ENCODE results near the gene RNF8.
A peak's percentile ranks its signal among the peaks of the same experiment; 100 is the strongest.

RNF8 gene

GRCh38 chr6:37317312-37318038 is 36.3 kb upstream of the RNF8 start:
- ATAC-seq, result no peak

GRCh38 chr6:37319156-37319555 is 34.6 kb upstream of the RNF8 start:
- TF ChIP-seq OSR1 (CRISPR knock-in tag; IDR thresholded peaks at IDR 0.05) (no peak), ZFP3 (CRISPR knock-in tag; IDR thresholded peaks at IDR 0.05) (0 out of 2 replicates have a peak, but pooled peaks have one; percentile 38), ISL1 (CRISPR knock-in tag; IDR thresholded peaks at IDR 0.05) (peak; percentile 47), POU6F1 (CRISPR knock-in tag; IDR thresholded peaks at IDR 0.05; ENCODE audit: borderline replicate concordance, low read depth) (no peak), TCF4 (CRISPR knock-in tag; IDR thresholded peaks at IDR 0.05; ENCODE audit: borderline replicate concordance) (no peak; the same call in 1 of the 2 replicates), ZNF70 (CRISPR knock-in tag; IDR thresholded peaks at IDR 0.05) (no peak), GLIS3 (CRISPR knock-in tag; IDR thresholded peaks at IDR 0.05) (no peak), PPARA (CRISPR knock-in tag; IDR thresholded peaks at IDR 0.05; ENCODE audit: borderline replicate concordance) (no peak), TSHZ2 (CRISPR knock-in tag; IDR thresholded peaks at IDR 0.05) (peak; percentile 73)

More at GRCh38 chr6:37317312-37318038, 36.3 kb upstream of the RNF8 start:
- TF ChIP-seq ZNF565 (CRISPR knock-in tag; conservative IDR thresholded peaks at IDR 0.05; ENCODE audit: low read depth) (no peak), TCF4 (CRISPR knock-in tag; IDR thresholded peaks at IDR 0.05; ENCODE audit: borderline replicate concordance) (no peak), RARB (CRISPR knock-in tag; IDR thresholded peaks at IDR 0.05) (no peak), ZFP30 (CRISPR knock-in tag; IDR thresholded peaks at IDR 0.05) (no peak), ZNF8 (CRISPR knock-in tag; IDR thresholded peaks at IDR 0.05) (no peak), CREB5 (CRISPR knock-in tag; IDR thresholded peaks at IDR 0.05; ENCODE audit: low read depth) (no peak), OSR1 (CRISPR knock-in tag; IDR thresholded peaks at IDR 0.05) (no peak), BACH2 (CRISPR knock-in tag; IDR thresholded peaks at IDR 0.05; ENCODE audit: borderline replicate concordance) (no peak), ZFP3 (CRISPR knock-in tag; IDR thresholded peaks at IDR 0.05) (no peak), ZC3H10 (CRISPR knock-in tag; IDR thresholded peaks at IDR 0.05) (no peak)

GRCh38 chr6:37319856-37320480 is 33.8 kb upstream of the RNF8 start:
- TF ChIP-seq BACH2 (CRISPR knock-in tag; IDR thresholded peaks at IDR 0.05; ENCODE audit: borderline replicate concordance), result no peak
- TF ChIP-seq ARNTL (CRISPR knock-in tag; IDR thresholded peaks at IDR 0.05; ENCODE audit: borderline replicate concordance, low read depth), result no peak
- no peak for TF ChIP-seq ZNF70 (CRISPR knock-in tag; IDR thresholded peaks at IDR 0.05)
- no peak for TF ChIP-seq ESRRG (CRISPR knock-in tag; IDR thresholded peaks at IDR 0.05)
- no peak for TF ChIP-seq ZC3H10 (CRISPR knock-in tag; IDR thresholded peaks at IDR 0.05)
- TF ChIP-seq GLIS3 (CRISPR knock-in tag; IDR thresholded peaks at IDR 0.05), result no peak
- TF ChIP-seq TSHZ2 (CRISPR knock-in tag; IDR thresholded peaks at IDR 0.05), result no peak
- no peak for TF ChIP-seq CSDC2 (CRISPR knock-in tag; IDR thresholded peaks at IDR 0.05)
- TF ChIP-seq SNAI2 (CRISPR knock-in tag; IDR thresholded peaks at IDR 0.05), result no peak
- no peak for ATAC-seq

More at GRCh38 chr6:37319156-37319555, 34.6 kb upstream of the RNF8 start:
- peak; percentile 31; the same call in 2 of the 3 replicates for ATAC-seq
